HG02884 (cell line): Measurements from ENCODE around the gene DYSF.

Source experiments
- ATAC-seq: cut with Tn5 transposase; IDR thresholded peaks from one replicate; pipeline ENCODE4 v1.9.1; 2021; ENCODE audit warnings: mild to moderate bottlenecking, moderate library complexity; ENCODE audit not compliant: unreplicated experiment

The DYSF gene

DNA sequence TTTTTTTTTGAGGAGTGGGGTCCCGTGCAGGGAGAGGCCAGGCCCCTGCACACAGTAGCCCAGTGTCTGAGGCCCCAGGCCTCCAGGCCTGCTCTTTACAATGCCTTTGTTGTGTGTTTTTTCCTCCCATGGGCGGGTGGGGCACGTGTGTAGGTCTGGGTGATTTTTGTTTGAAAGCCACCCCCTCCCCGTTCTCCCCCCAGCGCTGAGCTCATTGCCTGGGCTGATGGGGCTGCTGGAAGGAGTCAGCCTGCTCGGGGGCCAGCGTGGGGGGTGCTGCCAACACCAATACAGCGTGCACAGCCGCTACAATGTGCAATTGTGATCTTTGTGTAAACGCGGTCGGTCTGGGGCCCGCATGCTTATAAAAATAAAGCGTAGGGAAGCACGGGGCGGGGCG is 142.7 kb downstream of the DYSF start:
- no peak for ATAC-seq

GRCh38 chr2:71597756-71598155 is 144.4 kb downstream of the DYSF start:
- no peak for ATAC-seq

DNA sequence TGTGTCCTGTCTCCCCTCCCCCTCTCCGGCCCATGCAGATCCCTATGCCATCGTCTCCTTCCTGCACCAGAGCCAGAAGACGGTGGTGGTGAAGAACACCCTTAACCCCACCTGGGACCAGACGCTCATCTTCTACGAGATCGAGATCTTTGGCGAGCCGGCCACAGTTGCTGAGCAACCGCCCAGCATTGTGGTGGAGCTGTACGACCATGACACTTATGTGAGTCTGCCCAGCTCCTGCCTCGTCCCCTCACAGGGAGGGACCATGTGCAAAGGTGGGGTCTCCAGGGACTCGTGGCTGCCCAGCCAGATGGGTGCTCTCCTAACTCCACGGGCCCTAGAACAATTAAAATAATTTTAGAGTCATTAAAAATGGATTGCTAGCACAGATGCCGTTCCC is 145.2 kb downstream of the DYSF start:
- ATAC-seq = no peak

- ATAC-seq = no peak
Observed at GRCh38 chr2:71599038-71599437, 145.7 kb downstream of the DYSF start.

GRCh38 chr2:71599646-71600236 is 146.4 kb downstream of the DYSF start:
- no peak for ATAC-seq

DNA sequence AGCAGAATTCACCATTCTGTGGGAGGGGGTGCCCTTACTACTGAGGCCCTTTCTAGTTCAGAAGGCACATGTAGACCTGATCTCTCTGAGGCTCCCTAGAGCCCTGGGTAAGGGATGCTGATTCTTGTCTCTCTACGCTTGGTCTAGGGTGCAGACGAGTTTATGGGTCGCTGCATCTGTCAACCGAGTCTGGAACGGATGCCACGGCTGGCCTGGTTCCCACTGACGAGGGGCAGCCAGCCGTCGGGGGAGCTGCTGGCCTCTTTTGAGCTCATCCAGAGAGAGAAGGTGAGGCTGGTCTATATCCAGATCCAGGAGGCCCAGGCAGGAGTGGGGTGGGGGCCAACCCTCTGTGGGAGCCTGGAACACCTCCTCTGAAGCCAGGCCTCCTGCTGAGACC is 147.2 kb downstream of the DYSF start:
- no peak for ATAC-seq

GRCh38 chr2:71601136-71602114 is 148.1 kb downstream of the DYSF start:
- no peak for ATAC-seq

DNA sequence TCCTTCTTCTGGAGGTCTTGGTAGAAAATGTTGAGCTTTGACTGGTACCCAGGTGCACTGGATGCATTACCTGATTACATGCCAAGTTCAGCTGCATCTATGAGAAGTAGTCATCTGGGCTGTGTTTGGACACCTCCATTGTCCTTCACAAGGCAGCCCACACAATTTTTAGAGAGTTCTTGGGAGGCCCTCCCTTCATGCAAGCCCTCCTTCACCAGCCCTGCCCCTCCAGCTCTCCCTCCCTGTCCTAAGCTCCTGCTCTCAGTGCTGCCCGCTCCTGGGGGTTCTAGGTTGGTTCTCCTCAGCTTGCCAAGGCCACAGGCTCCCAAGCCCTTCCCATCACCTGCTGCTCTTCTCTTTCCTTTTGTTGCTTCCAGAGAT is 148.7 kb downstream of the DYSF start:
- ATAC-seq = no peak

GRCh38 chr2:71602581-71602980 is 149.2 kb downstream of the DYSF start:
- ATAC-seq = no peak

DNA sequence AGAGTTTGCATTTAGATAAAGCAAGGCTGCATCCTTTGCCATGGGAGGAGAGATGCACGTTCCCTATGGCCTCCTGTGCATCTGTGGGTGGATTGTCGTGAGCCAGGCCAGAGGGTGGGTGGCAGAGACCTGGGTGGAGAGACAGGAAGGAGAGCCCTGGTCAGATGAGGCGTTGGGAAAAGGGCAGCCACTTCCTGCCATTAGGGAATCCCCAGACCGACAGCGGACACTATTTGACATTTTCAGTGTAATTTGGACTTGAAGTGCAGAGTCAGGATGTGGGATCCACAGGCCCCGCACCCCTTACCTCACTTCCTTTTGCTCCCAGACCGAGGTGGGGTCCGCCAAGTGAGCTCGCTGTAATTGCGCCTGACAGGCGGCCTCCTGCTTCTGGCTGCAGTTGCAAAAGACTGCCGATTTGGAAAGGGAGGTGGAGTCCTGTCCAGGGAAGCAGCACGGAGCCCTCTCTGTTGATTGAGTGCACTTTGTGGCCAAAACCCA is 150.0 kb downstream of the DYSF start:
- no peak for ATAC-seq

GRCh38 chr2:71603851-71604725 is 150.7 kb downstream of the DYSF start:
- ATAC-seq = no peak

DNA sequence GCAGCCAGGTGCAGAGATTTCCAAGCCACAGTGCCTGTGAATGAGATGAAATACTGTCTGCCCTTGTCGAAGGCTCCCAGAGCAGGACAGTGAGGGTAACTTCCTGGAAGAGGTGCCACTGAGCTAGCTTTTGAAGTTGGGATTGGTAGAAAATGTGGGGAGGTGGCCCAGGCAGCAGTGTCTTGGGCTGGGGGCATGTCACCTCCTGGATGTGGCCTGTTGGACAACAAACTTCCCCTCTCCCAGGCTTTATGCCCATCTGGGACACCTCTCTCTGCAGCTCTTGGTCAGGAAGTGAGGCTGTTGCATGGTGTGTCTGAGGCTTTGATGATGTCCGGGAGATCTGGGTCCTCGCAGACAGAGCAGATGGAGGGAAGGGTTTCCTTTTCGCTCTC is 151.4 kb downstream of the DYSF start:
- no peak for ATAC-seq

GRCh38 chr2:71605173-71605641 is 151.8 kb downstream of the DYSF start:
- no peak for ATAC-seq

DNA sequence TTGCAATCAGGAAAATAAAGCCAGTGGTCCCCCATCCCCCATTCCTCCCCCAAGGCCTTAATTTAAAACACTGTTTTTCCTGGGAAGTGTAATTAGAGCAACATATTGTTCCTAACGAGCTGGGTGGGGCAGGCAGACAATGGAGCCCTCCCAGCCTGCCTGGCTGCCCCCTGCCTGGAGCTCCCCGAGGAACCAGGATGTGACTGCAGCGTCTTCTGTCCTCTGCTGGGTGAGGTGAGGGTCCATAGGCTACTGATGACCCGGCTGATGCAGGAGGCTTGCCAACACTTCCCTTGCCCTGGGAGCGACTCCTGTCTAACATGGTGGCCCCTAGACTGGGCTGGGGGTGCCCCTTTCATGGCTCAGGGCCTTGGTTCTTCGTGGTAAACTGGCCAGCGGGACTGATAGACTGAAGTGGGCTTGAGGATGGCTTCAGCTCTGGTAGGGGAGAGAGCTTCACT is 152.4 kb downstream of the DYSF start:
- ATAC-seq = no peak

DNA sequence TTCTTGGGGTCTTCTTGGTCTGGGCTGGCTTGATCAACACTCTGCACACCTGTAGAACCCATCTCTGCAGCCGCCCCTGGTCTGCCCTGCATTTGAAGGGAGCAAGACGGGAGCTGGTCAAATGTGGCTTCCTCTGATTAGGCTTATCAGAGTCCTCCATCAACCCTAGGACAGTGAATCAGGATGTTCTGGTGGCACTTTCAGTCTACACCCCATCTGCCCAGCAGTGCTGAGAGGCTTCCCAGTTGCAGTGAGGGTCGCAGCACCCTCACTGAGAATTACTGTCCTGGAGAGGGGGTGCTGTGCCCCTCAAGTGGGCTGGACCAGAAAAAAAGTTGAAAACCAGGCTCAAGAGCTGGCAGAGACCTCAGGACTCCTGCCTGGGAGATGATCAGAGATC is 152.9 kb downstream of the DYSF start:
- ATAC-seq = no peak

DNA sequence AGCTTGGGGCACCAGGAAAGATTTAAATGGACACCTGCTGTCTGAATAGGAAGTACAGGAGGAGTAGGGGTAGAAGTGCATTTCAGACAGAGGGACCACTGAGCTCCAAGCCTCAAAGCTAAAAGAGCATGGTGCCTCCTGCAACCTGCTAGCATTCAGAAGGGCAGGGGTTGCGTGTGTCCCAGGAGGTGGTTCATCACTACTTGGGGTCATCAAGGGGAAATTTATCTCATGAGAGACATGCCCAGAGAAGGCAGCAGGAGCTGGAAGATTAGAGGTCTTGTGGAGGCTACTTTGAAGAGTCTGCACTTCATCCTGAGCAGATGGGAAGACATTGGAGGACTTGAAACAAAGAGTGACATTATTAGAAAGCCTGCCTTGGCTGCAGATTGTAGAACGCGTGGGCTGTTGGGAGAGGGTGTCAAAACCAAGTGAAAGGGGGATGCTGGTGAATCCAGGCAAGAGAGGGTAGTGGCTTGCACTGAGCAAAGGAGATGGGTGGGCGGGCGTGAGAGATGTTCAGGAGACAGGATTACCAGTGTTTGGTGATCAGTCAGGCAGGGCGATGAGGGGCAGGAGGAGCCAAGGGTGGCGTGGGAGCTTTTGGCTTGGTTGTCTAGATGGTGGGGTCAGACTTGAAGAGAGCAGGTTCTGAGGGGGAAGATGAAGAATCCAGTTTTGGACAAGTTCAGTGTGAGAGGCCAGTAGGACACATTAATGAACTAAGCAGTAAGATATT is 154.0 kb downstream of the DYSF start:
- ATAC-seq = no peak

GRCh38 chr2:71608034-71608433 is 154.7 kb downstream of the DYSF start:
- no peak for ATAC-seq

GRCh38 chr2:71608441-71608840 is 155.1 kb downstream of the DYSF start:
- ATAC-seq = no peak

DNA sequence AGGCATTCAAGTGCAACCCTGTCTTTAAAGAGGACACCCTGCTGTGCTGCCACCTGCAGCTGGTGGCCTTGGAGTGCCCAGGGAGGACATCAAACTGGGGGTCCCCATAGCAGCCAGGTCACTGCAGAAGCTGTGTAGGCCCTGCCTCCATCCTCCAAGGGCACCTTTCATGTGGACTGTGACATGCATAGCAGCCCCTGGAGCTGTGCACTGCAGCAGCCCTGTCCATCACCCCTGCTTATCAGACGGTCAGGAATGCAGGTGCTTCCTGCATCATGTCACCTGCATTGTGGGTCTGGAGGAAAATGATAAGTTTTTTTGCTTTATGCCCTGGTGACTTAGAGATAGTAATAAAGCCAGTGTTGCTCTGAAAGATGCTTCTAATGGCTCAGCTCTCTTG is 155.7 kb downstream of the DYSF start:
- ATAC-seq = no peak

DNA sequence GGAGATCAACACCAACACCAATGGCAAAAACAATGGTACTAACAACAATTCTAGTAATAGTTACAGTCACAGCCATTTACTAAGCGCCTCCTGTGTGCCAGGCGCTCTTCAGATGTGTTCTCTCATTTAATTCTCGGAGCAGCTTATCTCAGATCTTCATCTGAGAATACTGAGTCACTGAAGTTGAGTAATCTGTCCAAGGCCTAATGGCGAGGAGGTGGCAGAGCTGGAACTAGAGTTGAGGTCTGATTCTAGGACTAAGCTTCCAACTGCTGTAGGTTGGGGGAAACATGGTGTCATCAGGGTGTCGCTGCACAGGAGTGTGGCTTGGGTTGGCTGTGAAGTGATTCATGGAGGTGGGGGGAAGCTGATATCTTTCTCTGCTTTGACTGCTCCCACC is 156.1 kb downstream of the DYSF start:
- no peak for ATAC-seq
